Keratinocyte (primary cell): ENCODE measurements around the gene MYO15B. TPM values are rescaled to one million over a fixed set of nuclear protein-coding genes. Genes with fewer than 3 reads are reported as not detected.

Experiments used
- DNase-seq: peaks from one replicate; pipeline ENCODE4 v3.0.0-alpha.2; 2011; ENCODE audit warnings: low read depth, missing footprints, low spot score
- FAIRE-seq: peaks from 2 replicates; lab custom pipeline; 2011; peaks lifted over from hg19 to GRCh38; lab: Jason Lieb, UNC
- H2AFZ ChIP-seq: 2 replicates; pipeline ENCODE4 v1.6.0; 2012; ENCODE audit warnings: low read length, control low read depth, inconsistent platforms; ENCODE audit not compliant: control insufficient read depth
- H3K27ac ChIP-seq: 2 replicates; pipeline ENCODE4 v1.5.1; 2011; ENCODE audit warnings: low read length; ENCODE audit not compliant: control insufficient read depth, insufficient read depth
- H3K27me3 ChIP-seq: 3 replicates; pipeline ENCODE4 v1.6.0; 2011; ENCODE audit warnings: low read length; ENCODE audit not compliant: control insufficient read depth, insufficient read depth; ENCODE audit errors: extremely low read depth
- H3K36me3 ChIP-seq, 2 experiments: 2 replicates in 1 of 2; 3 replicates in 1 of 2; pipeline ENCODE4 v1.5.1; 2011; ENCODE audit warnings: low read length in 2 of 2, mild to moderate bottlenecking in 1 of 2; ENCODE audit not compliant: control insufficient read depth in 2 of 2, insufficient read depth in 2 of 2; ENCODE audit errors: extremely low read depth in 1 of 2
- H3K4me1 ChIP-seq: 3 replicates; pipeline ENCODE4 v1.5.1; 2011; ENCODE audit warnings: low read length; ENCODE audit not compliant: control insufficient read depth, insufficient read depth; ENCODE audit errors: extremely low read depth
- H3K4me2 ChIP-seq: 3 replicates; pipeline ENCODE4 v1.6.0; 2011; ENCODE audit warnings: low read depth, low read length; ENCODE audit not compliant: control insufficient read depth, insufficient read depth; ENCODE audit errors: extremely low read depth
- H3K4me3 ChIP-seq, 3 experiments: fragments of 200-600 bp in 1 of 3; sonication (generic) in 1 of 3; 2 replicates in 2 of 3; 3 replicates in 1 of 3; pipeline ENCODE4 v1.5.1; 2011 to 2016; ENCODE audit warnings: low read length in 3 of 3, mild to moderate bottlenecking in 3 of 3, control low read depth in 2 of 3, inconsistent platforms in 1 of 3, low read depth in 1 of 3, mixed read lengths in 1 of 3, mixed run types in 1 of 3, moderate library complexity in 1 of 3; ENCODE audit not compliant: control insufficient read depth in 2 of 3, insufficient read depth in 2 of 3; ENCODE audit errors: extremely low read depth in 1 of 3
- H3K79me2 ChIP-seq: 2 replicates; pipeline ENCODE4 v1.6.0; 2012; ENCODE audit warnings: low read length; ENCODE audit not compliant: control insufficient read depth, insufficient read depth
- H3K9ac ChIP-seq: 3 replicates; pipeline ENCODE4 v1.6.0; 2011; ENCODE audit warnings: low read length; ENCODE audit not compliant: control insufficient read depth, insufficient read depth; ENCODE audit errors: extremely low read depth
- H3K9me1 ChIP-seq: 3 replicates; pipeline ENCODE4 v1.6.0; 2011; ENCODE audit warnings: low read length; ENCODE audit not compliant: control insufficient read depth, insufficient read depth; ENCODE audit errors: extremely low read depth
- H3K9me3 ChIP-seq: 2 replicates; pipeline ENCODE4 v1.5.1; 2012; ENCODE audit warnings: low read depth, low read length; ENCODE audit not compliant: control insufficient read depth
- H4K20me1 ChIP-seq: 3 replicates; pipeline ENCODE4 v1.6.0; 2011; ENCODE audit warnings: low read length; ENCODE audit not compliant: control insufficient read depth, insufficient read depth; ENCODE audit errors: extremely low read depth
- EZH2 ChIP-seq: IDR thresholded peaks from one replicate; pipeline ENCODE4 v1.6.1; 2012; ENCODE audit warnings: inconsistent platforms, mild to moderate bottlenecking, low read length, moderate library complexity
- dilution Hi-C: fragments of 300-500 bp; cut with MboI; formaldehyde crosslinking; loops from one replicate; pipeline ENCODE4 v1.7.0; 2020; ENCODE audit warnings: low sequenced_read_pairs; ENCODE audit not compliant: extremely low pct_ligation_motif_present
- polyA plus RNA-seq, 5 experiments: library from polyadenylated mRNA; depleted of rRNA in 3 of 5; stranded (reverse) in 3 of 5; stranded (forward) in 1 of 5; unstranded in 1 of 5; fragments of >200 nt; gene quantifications; 1 replicate in 1 of 5; 2 replicates in 3 of 5; 3 replicates in 1 of 5; pipeline versions ENCODE4 v1.2.1 to v1.2.3, GENCODE V29; 2011 to 2012; ENCODE audit warnings: missing spikeins in 2 of 5, low read depth in 1 of 5, low replicate concordance in 1 of 5
- TF ChIP-seq, protein P1 (sequence below), 3 experiments: IDR thresholded peaks in 1 of 3; conservative IDR thresholded peaks in 1 of 3; optimal IDR thresholded peaks in 1 of 3; 2 replicates in 2 of 3; 3 replicates in 1 of 3; pipeline versions ENCODE3 to v1.5.1; 2011; ENCODE audit warnings: low read length in 3 of 3, mild to moderate bottlenecking in 3 of 3, moderate library complexity in 2 of 3, control low read depth in 1 of 3, inconsistent platforms in 1 of 3; ENCODE audit not compliant: insufficient read depth in 2 of 3; ENCODE audit errors: extremely low read depth in 1 of 3

MYO15B gene
- polyA plus RNA-seq, 1 donor (not counting 4 experiments of a cell fraction or from before 2014, with no cell fraction given): 0.14 TPM

DNA sequence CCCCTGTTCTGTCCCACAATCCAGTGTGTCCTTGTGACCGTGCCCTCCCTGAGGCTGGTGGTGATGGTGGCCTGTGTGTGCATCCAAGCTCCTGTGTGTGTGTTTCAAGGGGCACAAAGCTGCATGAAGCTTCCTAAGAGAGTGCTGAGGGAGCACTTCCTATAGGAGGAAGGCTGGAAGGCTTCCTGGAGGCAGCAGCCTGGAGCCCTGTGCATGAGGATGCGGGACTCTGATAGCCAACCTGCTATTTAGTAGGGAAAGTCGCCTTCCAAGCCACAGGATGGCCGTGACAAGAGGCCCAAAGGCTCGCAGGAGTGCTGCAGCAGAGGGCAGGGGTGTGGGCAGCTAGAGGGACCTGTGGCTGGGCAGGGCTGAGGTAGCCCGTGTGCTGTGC, 8.3 kb downstream of the MYO15B start:
- no peaks in the 10 kb centered on the region for H3K9me3 ChIP-seq
- H3K4me3 ChIP-seq: no peak overlapping the region
- TF ChIP-seq, protein P1, sequence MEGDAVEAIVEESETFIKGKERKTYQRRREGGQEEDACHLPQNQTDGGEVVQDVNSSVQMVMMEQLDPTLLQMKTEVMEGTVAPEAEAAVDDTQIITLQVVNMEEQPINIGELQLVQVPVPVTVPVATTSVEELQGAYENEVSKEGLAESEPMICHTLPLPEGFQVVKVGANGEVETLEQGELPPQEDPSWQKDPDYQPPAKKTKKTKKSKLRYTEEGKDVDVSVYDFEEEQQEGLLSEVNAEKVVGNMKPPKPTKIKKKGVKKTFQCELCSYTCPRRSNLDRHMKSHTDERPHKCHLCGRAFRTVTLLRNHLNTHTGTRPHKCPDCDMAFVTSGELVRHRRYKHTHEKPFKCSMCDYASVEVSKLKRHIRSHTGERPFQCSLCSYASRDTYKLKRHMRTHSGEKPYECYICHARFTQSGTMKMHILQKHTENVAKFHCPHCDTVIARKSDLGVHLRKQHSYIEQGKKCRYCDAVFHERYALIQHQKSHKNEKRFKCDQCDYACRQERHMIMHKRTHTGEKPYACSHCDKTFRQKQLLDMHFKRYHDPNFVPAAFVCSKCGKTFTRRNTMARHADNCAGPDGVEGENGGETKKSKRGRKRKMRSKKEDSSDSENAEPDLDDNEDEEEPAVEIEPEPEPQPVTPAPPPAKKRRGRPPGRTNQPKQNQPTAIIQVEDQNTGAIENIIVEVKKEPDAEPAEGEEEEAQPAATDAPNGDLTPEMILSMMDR (optimal IDR thresholded peaks at IDR 0.05 in 1 of 3, IDR thresholded peaks at IDR 0.05 in 1 of 3, conservative IDR thresholded peaks at IDR 0.05 in 1 of 3; ENCODE audit: extremely low read depth in 1 of 3, insufficient read depth in 2 of 3, low read length in 3 of 3): no peak
- TF ChIP-seq EZH2: no peak
- no peak for FAIRE-seq
- dilution Hi-C loops: no loop called here
- H4K20me1 ChIP-seq: no peaks in the 10 kb centered on the region
- H2AFZ ChIP-seq: no peak overlapping the region
- peaks cover 12% of the 10 kb centered on the region for H3K27me3 ChIP-seq
- H3K4me2 ChIP-seq: no peak overlapping the region
- no peaks in the 10 kb centered on the region for H3K9me1 ChIP-seq
- no peak overlapping the region for H3K9ac ChIP-seq
- H3K79me2 ChIP-seq: no peaks in the 10 kb centered on the region
- H3K4me1 ChIP-seq: no peaks in the 10 kb centered on the region
- H3K27ac ChIP-seq: no peak overlapping the region
- H3K36me3 ChIP-seq: no peaks in the 10 kb centered on the region
- DNase-seq: no peak

DNA sequence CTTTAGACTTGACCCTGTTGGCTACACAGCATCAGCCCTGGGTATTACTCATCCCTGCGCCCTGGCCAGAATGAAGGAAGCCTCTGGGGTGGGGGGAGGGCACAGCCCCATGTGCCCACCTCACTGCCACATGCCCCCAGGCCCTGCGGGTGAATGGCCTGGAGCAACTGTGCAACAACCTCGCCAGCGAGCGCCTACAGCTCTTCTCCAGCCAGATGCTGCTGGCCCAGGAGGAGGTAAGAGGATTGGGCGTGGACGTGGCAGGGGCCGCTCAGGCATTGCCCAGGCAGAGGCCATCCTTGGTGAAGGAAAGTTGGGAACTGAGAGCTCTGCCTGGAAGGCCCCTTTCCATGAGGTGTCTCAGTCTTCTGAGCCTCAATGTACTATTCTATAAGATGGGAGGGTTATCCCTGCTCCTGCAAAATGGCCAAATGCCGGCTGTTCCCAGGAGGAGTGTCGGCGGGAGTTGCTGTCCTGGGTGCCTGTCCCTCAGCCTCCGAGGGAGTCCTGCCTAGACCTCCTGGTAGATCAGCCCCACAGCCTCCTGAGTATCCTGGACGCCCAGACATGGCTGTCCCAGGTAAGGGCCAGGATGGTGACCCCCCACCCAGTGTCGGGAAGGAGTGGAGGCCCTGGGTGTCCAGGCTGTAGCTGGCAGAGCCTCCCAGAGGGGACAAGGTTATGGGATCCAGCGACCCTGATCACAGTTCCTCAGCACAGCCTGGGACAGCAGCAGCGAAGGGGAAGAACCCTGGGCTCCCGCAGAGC, 8.9 kb downstream of the MYO15B start:
- Histone ChIP-seq H3K4me1 (no peaks in the 10 kb centered on the region), H3K4me3 (no peak overlapping the region), H3K79me2 (no peaks in the 10 kb centered on the region), H3K36me3 (no peaks in the 10 kb centered on the region), H3K9ac (no peak overlapping the region), H3K27me3 (peaks cover 12% of the 10 kb centered on the region), H4K20me1 (no peaks in the 10 kb centered on the region), H3K4me2 (no peak overlapping the region), H3K9me3 (no peaks in the 10 kb centered on the region), H3K27ac (no peak overlapping the region), H2AFZ (no peak overlapping the region), H3K9me1 (no peaks in the 10 kb centered on the region)
- FAIRE-seq (no peak), DNase-seq (no peak)
- dilution Hi-C loops: no loop called here
- no peak for TF ChIP-seq EZH2
- TF ChIP-seq, protein P1 (optimal IDR thresholded peaks at IDR 0.05 in 1 of 3, IDR thresholded peaks at IDR 0.05 in 1 of 3, conservative IDR thresholded peaks at IDR 0.05 in 1 of 3; ENCODE audit: extremely low read depth in 1 of 3, insufficient read depth in 2 of 3, low read length in 3 of 3): no peak
